HG02938 (cell line): Measurements from ENCODE around the gene KCNG2.

ENCODE experiments used
- ATAC-seq: cut with Tn5 transposase; IDR thresholded peaks from one replicate; pipeline ENCODE4 v1.9.1; 2021; ENCODE audit warnings: mild to moderate bottlenecking, moderate library complexity; ENCODE audit not compliant: unreplicated experiment

The KCNG2 gene

DNA sequence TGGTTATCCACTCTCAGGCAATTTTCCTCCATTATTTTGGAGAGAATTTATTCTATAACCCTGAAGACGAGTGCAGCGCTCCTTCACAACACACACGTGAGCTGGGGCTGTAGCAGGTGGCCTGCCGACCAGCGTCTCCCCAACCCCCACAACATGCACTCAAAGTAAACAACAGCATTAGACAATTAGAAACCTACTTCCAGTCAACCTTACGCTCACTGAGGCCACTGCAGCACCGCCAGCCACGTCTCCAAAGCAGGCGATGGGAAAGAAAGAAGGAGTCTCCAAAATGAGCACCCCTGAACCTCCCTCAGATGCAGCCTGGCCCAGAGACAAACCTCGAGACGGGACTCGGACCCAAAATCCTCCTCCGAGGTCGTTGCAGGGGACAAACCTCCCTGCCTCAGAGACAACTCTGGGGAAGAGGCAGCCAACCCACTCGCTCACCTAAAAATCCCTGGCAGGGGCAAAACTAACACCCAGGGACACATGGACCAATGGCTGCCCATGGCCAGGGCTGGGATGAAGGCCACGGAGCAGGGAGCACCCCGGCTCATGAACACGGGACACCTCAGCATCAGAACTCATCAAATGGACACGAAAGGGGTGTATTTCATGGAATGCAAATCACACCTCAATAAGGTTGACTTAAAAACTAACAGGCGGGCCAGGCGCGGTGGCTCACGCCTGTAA lies 151.1 kb downstream of the KCNG2 start:
- ATAC-seq = no peak
